ENCODE measurements around the gene IMMP2L. TPM values are rescaled to one million over a fixed set of nuclear protein-coding genes. Genes with fewer than 3 reads are reported as not detected.

Gene IMMP2L
- polyA plus RNA-seq, 1 of the 3 experiments (the other 2 are of a cell fraction) = 10.7 TPM

DNA sequence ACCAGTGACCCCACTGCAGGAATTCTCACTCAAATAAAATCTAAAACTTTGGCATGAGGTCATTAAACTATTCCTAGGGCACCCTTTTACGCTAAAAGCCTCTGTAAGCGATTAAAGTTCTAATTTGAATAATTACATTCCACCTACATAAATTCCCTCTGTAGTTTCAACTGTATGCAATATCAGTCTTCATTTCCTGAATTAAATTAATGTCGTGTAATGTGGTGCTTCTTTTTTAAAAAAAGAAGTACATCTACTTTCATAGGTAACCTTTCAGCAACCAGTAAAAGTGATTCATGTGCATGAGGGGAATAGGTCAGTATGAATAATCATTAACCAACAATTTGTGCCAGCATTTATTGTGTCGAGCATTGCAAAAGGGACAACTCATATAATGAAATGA lies 44.7 kb downstream of the IMMP2L start (continued):
- TF ChIP-seq, protein P1, sequence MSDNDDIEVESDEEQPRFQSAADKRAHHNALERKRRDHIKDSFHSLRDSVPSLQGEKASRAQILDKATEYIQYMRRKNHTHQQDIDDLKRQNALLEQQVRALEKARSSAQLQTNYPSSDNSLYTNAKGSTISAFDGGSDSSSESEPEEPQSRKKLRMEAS (IDR thresholded peaks at IDR 0.05; ENCODE audit: low read depth) = no peak
- TF ChIP-seq RFX5 (IDR thresholded peaks at IDR 0.05; ENCODE audit: low read length) (no peak), POLR2AphosphoS5 (IDR thresholded peaks at IDR 0.05; ENCODE audit: low read depth, low read length) (no peak)
- TF ChIP-seq, protein P2, sequence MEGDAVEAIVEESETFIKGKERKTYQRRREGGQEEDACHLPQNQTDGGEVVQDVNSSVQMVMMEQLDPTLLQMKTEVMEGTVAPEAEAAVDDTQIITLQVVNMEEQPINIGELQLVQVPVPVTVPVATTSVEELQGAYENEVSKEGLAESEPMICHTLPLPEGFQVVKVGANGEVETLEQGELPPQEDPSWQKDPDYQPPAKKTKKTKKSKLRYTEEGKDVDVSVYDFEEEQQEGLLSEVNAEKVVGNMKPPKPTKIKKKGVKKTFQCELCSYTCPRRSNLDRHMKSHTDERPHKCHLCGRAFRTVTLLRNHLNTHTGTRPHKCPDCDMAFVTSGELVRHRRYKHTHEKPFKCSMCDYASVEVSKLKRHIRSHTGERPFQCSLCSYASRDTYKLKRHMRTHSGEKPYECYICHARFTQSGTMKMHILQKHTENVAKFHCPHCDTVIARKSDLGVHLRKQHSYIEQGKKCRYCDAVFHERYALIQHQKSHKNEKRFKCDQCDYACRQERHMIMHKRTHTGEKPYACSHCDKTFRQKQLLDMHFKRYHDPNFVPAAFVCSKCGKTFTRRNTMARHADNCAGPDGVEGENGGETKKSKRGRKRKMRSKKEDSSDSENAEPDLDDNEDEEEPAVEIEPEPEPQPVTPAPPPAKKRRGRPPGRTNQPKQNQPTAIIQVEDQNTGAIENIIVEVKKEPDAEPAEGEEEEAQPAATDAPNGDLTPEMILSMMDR (IDR thresholded peaks at IDR 0.05) = no peak
- TF ChIP-seq, protein P3, sequence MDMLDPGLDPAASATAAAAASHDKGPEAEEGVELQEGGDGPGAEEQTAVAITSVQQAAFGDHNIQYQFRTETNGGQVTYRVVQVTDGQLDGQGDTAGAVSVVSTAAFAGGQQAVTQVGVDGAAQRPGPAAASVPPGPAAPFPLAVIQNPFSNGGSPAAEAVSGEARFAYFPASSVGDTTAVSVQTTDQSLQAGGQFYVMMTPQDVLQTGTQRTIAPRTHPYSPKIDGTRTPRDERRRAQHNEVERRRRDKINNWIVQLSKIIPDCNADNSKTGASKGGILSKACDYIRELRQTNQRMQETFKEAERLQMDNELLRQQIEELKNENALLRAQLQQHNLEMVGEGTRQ (IDR thresholded peaks at IDR 0.05; ENCODE audit: borderline replicate concordance, low read depth, low read length) = no peak

DNA sequence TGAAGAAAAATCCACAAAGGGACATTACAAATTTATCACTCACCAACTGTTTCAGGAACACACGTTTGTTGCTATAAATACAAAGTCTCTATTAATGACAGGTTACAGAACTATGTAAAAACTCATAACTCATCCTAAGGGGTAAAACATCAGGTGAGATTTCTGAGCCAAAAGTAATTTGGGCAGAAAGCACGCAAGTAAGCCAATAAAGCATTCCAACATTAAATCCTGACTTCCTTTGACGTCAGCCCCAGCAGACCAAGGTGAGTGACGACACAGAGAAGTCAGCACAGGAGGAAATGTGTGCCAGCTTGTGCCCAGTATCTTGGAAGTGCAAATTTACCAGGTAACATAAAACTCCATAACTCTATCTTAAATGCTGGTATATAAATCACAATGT lies 45.7 kb downstream of the IMMP2L start:
- POLR2A ChIA-PET = no interaction called here
- 78% methylated on average over 4 of the region's 4 CpGs for WGBS (ENCODE audit: low lambda C conversion rate)
- TF ChIP-seq RCOR1 (IDR thresholded peaks at IDR 0.05; ENCODE audit: low read length) (no peak), RAD21 (IDR thresholded peaks at IDR 0.05; ENCODE audit: low read length) (no peak), JUND (IDR thresholded peaks at IDR 0.05) (no peak), GATA2 (CRISPR knock-in tag; IDR thresholded peaks at IDR 0.05) (no peak)
- TF ChIP-seq, protein P4, sequence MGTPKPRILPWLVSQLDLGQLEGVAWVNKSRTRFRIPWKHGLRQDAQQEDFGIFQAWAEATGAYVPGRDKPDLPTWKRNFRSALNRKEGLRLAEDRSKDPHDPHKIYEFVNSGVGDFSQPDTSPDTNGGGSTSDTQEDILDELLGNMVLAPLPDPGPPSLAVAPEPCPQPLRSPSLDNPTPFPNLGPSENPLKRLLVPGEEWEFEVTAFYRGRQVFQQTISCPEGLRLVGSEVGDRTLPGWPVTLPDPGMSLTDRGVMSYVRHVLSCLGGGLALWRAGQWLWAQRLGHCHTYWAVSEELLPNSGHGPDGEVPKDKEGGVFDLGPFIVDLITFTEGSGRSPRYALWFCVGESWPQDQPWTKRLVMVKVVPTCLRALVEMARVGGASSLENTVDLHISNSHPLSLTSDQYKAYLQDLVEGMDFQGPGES (IDR thresholded peaks at IDR 0.05; ENCODE audit: low read depth, low read length) = no peak

DNA sequence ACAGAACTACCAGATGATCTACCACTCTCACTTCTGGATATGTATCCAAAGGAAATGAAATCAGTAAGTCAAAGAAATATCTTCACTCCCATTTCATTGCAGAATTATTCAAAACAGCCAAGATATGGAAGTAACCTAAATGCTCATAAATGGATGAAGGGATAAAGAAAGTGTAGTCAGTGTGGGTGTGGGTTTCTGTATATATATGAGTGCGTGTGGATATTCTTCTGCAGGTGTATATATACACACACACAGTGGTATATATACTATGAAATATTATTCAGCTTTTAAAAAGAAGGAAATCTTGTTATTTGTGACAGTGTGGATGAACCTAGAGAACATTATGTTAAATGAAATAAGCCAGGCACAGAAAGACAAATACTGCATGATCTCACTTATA lies 48.7 kb downstream of the IMMP2L start:
- ChIA-PET POLR2A (no interaction called here), CTCF (no interaction called here)
- no peak overlapping the region for H3K27ac ChIP-seq (ENCODE audit: low read depth in 2 of 2, low read length in 1 of 2)
- H3K9me2 ChIP-seq = no peaks in the 10 kb centered on the region
- no peak overlapping the region for H3K4me3 ChIP-seq (ENCODE audit: low read depth in 2 of 2, low read length in 1 of 2)
- no peak overlapping the region for H3K9ac ChIP-seq
- H3K27me3 ChIP-seq (ENCODE audit: insufficient read depth) = no peaks in the 10 kb centered on the region
- no peak overlapping the region for H2AFZ ChIP-seq (ENCODE audit: low read depth)
- WGBS (ENCODE audit: low lambda C conversion rate) = 95% methylated on average over 1 of the region's 1 CpG
- H3F3A ChIP-seq (replicated peaks; ENCODE audit: insufficient read depth) = no peaks in the 10 kb centered on the region
- no peak for DNase-seq
- TF ChIP-seq TCF12 (IDR thresholded peaks at IDR 0.05) = no peak
- TF ChIP-seq RAD21 (IDR thresholded peaks at IDR 0.05; ENCODE audit: low read length) = no peak
- H3K4me1 ChIP-seq (ENCODE audit: control insufficient read depth in 1 of 2, insufficient read depth in 2 of 2, low read depth in 1 of 2, low read length in 1 of 2) = peaks cover 0 to 4% of the 10 kb centered on the region in 2 experiments; a peak in 2 of 4 replicates
- peaks cover 0 to 4% of the 10 kb centered on the region in 2 experiments for H3K36me3 ChIP-seq (replicated peaks in 1 of 2; ENCODE audit: control insufficient read depth in 1 of 2, insufficient read depth in 2 of 2, low read length in 1 of 2)
- H3K9me3 ChIP-seq = no peaks in the 10 kb centered on the region
- H4K20me1 ChIP-seq (ENCODE audit: insufficient read depth) = no peaks in the 10 kb centered on the region
- H3K79me2 ChIP-seq (ENCODE audit: insufficient read depth) = no peaks in the 10 kb centered on the region
- no peak overlapping the region for H3K4me2 ChIP-seq

More for the DNA sequence above, 45.7 kb downstream of the IMMP2L start:
- no peaks in the 10 kb centered on the region for H3K27me3 ChIP-seq (ENCODE audit: insufficient read depth)
- DNase-seq = no peak
- no peaks in the 10 kb centered on the region for H3K9me2 ChIP-seq
- H3K4me1 ChIP-seq (ENCODE audit: control insufficient read depth in 1 of 2, insufficient read depth in 2 of 2, low read depth in 1 of 2, low read length in 1 of 2) = no peaks in the 10 kb centered on the region; a peak in 2 of 4 replicates
- no peak overlapping the region for H3K4me3 ChIP-seq (ENCODE audit: low read depth in 2 of 2, low read length in 1 of 2)
- H3K36me3 ChIP-seq (replicated peaks in 1 of 2; ENCODE audit: control insufficient read depth in 1 of 2, insufficient read depth in 2 of 2, low read length in 1 of 2) = peaks cover 0 to 14% of the 10 kb centered on the region in 2 experiments
- H3K9ac ChIP-seq = no peak overlapping the region
- CTCF ChIA-PET = interaction anchor here (1.2 kb wide), 1 partner anchor 16 kb away, joined by 3 read pairs; no protein-coding TSS in a partner anchor
- H3K9me3 ChIP-seq = no peaks in the 10 kb centered on the region
- H3F3A ChIP-seq (replicated peaks; ENCODE audit: insufficient read depth) = no peaks in the 10 kb centered on the region
- H3K4me2 ChIP-seq = no peak overlapping the region
- H3K79me2 ChIP-seq (ENCODE audit: insufficient read depth) = no peaks in the 10 kb centered on the region
- no peak overlapping the region for H3K27ac ChIP-seq (ENCODE audit: low read depth in 2 of 2, low read length in 1 of 2)
- H4K20me1 ChIP-seq (ENCODE audit: insufficient read depth) = no peaks in the 10 kb centered on the region
- no peak overlapping the region for H2AFZ ChIP-seq (ENCODE audit: low read depth)

Measured in SK-N-SH (cell line).